HepG2 (cell line): Measurements from ENCODE around the gene RBM19. TPM values are rescaled to one million over a fixed set of nuclear protein-coding genes. Genes with fewer than 3 reads are reported as not detected.

Experiments used
- FOSL2 ChIP-seq: sonication (generic); formaldehyde crosslinking; IDR thresholded peaks from 2 replicates; pipeline ENCODE4 v1.4.0; 2020; ENCODE audit warnings: missing genetic modification reagents
- FOXA1 ChIP-seq, 2 experiments: fragments of 450-650 bp in 1 of 2; sonication (generic) in 1 of 2; formaldehyde crosslinking in 1 of 2; IDR thresholded peaks; 2 replicates each; pipeline versions ENCODE4 v1.4.0 to v1.6.1; 2016 to 2020; ENCODE audit warnings: missing genetic modification reagents in 1 of 2
- GATAD1 ChIP-seq: IDR thresholded peaks from 2 replicates; pipeline ENCODE4 v1.6.1; 2016; ENCODE audit warnings: missing genetic modification reagents, missing compliant biosample characterization
- PAWR ChIP-seq: sonication (generic); formaldehyde crosslinking; IDR thresholded peaks from 2 replicates; pipeline ENCODE4 v1.4.0; 2020; ENCODE audit warnings: missing genetic modification reagents, mild to moderate bottlenecking, borderline replicate concordance
- SP2 ChIP-seq: sonication (generic); formaldehyde crosslinking; IDR thresholded peaks from 2 replicates; pipeline ENCODE4 v1.5.1; 2020; ENCODE audit warnings: mild to moderate bottlenecking, missing genetic modification reagents
- ZFY ChIP-seq: sonication (generic); formaldehyde crosslinking; IDR thresholded peaks from 2 replicates; pipeline ENCODE4 v1.4.0; 2020; ENCODE audit warnings: missing genetic modification reagents
- ZNF607 ChIP-seq: sonication (generic); formaldehyde crosslinking; IDR thresholded peaks from 2 replicates; pipeline ENCODE4 v1.5.1; 2020; ENCODE audit warnings: missing genetic modification reagents, mild to moderate bottlenecking, borderline replicate concordance
- ZNF616 ChIP-seq: sonication (generic); formaldehyde crosslinking; IDR thresholded peaks from 2 replicates; pipeline ENCODE4 v1.5.0; 2020; ENCODE audit warnings: low read depth, mild to moderate bottlenecking, missing genetic modification reagents
- ZNF883 ChIP-seq: sonication (generic); formaldehyde crosslinking; IDR thresholded peaks from 2 replicates; pipeline ENCODE4 v1.5.1; 2020; ENCODE audit warnings: mild to moderate bottlenecking, missing genetic modification reagents; ENCODE audit errors: not compliant biosample characterization
- polyA plus RNA-seq, 8 experiments: library from polyadenylated mRNA; depleted of rRNA in 3 of 8; stranded (reverse) in 7 of 8; unstranded in 1 of 8; fragments of >200 nt; fragmentation: Illumina TruSeq in 4 of 8; extraction: Trizol in 4 of 8; gene quantifications; 2 replicates each; pipeline versions ENCODE4 v1.2.1 to v1.2.3, GENCODE V29; 2011 to 2016; ENCODE audit warnings: low read depth in 4 of 8, missing spikeins in 1 of 8, mixed read lengths in 1 of 8; ENCODE audit not compliant: insufficient read depth in 1 of 8
- small RNA-seq, 3 experiments: library from RNA; depleted of rRNA; stranded (forward); fragments of <200 nt; gene quantifications; one replicate each; pipeline ENCODE3, GENCODE V24; 2012; ENCODE audit warnings: low read depth in 2 of 3, low replicate concordance in 1 of 3; ENCODE audit not compliant: insufficient read length in 3 of 3, insufficient read depth in 2 of 3
- total RNA-seq, 5 experiments: library from RNA; depleted of rRNA; stranded (reverse); fragments of >200 nt; fragmentation: Illumina TruSeq; extraction: Trizol; gene quantifications; 2 replicates each; pipeline ENCODE4 v1.2.3, GENCODE V29; 2016; ENCODE audit warnings: low read depth in 1 of 5
- TF ChIP-seq, protein P1 (sequence below): sonication (generic); IDR thresholded peaks from 2 replicates; pipeline ENCODE4 v1.6.1; 2016; ENCODE audit warnings: low read depth, borderline replicate concordance
- TF ChIP-seq, protein P2 (sequence below): sonication (generic); formaldehyde crosslinking; IDR thresholded peaks from 2 replicates; pipeline ENCODE4 v1.4.0; 2020; ENCODE audit warnings: missing genetic modification reagents, borderline replicate concordance

Gene RBM19
- total and polyA plus RNA-seq, 2 of the 13 experiments (the other 11 are each of a cell fraction or from before 2014, with no cell fraction given), result 19.3 to 32.2 TPM

DNA sequence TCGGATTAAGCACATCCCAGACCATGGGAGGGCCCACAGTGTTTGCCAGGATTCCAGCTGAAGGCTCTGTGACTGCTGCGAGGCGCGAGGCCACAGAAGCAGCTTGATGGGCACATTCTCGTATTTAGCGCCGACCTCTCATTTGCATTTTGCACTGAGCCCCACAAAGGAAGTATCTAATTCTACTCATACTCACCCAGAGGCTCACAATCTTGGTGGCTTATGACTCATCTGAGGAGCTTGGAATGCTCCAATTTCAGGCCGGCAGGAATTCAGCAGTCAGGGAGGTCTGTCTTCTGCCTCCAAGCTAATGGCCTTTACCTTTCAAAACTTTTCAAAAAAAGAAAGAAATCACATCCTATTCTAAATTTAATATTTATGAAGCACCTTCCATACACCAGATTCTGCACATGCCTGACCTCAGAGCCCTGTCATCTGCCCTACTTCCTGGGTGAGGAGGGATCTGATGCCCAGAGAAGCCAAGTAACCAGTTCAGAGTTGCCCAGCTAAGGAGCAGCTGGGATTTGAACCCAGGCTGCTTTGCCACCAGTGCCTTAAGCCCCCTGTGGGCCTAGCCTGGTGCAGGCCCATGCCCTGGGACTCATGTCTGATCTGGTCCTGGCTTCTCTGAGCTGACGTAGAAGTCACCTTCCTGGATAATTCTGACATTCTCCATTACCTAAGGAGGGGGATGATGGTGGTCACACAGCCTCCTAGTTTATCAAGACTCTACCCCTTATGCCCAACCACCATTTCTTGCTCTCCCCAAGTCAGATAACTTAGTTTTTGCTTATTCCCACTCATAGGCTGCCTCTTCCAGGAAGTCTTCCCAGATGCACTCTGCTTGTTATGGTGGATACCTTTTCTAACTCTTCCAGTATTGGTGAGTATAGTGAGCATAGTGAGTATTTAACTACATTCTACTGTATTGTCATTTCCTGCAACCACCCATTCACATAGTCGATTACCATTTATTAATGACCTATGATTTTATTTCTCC is 198.9 kb downstream of the RBM19 start (continued):
- TF ChIP-seq, protein P1, sequence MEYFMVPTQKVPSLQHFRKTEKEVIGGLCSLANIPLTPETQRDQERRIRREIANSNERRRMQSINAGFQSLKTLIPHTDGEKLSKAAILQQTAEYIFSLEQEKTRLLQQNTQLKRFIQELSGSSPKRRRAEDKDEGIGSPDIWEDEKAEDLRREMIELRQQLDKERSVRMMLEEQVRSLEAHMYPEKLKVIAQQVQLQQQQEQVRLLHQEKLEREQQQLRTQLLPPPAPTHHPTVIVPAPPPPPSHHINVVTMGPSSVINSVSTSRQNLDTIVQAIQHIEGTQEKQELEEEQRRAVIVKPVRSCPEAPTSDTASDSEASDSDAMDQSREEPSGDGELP, result no peak
- TF ChIP-seq GATAD1, result no peak
- no peak; the same call in 1 of the 2 replicates for TF ChIP-seq SP2 (CRISPR knock-in tag)
- no peak for TF ChIP-seq ZNF616 (CRISPR knock-in tag)
- TF ChIP-seq FOSL2, result peak; percentile 85
- TF ChIP-seq FOXA1 (IDR thresholded peaks at IDR 0.05), result no peak
- no peak for TF ChIP-seq FOXA1 (CRISPR knock-in tag; IDR thresholded peaks at IDR 0.05)
- no peak for TF ChIP-seq PAWR
- TF ChIP-seq ZNF883 (CRISPR knock-in tag), result no peak
- 0 out of 2 replicates have a peak, but pooled peaks have one; percentile 6 for TF ChIP-seq ZFY
- TF ChIP-seq ZNF607, result 0 out of 2 replicates have a peak, but pooled peaks have one; percentile 12
- TF ChIP-seq, protein P2, sequence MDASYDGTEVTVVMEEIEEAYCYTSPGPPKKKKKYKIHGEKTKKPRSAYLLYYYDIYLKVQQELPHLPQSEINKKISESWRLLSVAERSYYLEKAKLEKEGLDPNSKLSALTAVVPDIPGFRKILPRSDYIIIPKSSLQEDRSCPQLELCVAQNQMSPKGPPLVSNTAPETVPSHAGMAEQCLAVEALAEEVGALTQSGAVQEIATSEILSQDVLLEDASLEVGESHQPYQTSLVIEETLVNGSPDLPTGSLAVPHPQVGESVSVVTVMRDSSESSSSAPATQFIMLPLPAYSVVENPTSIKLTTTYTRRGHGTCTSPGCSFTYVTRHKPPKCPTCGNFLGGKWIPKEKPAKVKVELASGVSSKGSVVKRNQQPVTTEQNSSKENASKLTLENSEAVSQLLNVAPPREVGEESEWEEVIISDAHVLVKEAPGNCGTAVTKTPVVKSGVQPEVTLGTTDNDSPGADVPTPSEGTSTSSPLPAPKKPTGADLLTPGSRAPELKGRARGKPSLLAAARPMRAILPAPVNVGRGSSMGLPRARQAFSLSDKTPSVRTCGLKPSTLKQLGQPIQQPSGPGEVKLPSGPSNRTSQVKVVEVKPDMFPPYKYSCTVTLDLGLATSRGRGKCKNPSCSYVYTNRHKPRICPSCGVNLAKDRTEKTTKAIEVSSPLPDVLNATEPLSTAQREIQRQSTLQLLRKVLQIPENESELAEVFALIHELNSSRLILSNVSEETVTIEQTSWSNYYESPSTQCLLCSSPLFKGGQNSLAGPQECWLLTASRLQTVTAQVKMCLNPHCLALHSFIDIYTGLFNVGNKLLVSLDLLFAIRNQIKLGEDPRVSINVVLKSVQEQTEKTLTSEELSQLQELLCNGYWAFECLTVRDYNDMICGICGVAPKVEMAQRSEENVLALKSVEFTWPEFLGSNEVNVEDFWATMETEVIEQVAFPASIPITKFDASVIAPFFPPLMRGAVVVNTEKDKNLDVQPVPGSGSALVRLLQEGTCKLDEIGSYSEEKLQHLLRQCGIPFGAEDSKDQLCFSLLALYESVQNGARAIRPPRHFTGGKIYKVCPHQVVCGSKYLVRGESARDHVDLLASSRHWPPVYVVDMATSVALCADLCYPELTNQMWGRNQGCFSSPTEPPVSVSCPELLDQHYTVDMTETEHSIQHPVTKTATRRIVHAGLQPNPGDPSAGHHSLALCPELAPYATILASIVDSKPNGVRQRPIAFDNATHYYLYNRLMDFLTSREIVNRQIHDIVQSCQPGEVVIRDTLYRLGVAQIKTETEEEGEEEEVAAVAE, result no peak
- TF ChIP-seq, all 625 proteins: peak for 14

Small RNA genes within 50 kb of the gene (small RNA-seq; reads per million reads assigned to genes)
- 0 reads per million in 3 experiments for gene DYNLL1P4
